GM12872 (cell line): ENCODE data around the gene ARHGAP10.

Experiments
- TF ChIP-seq, protein P1 (sequence below): IDR thresholded peaks from 3 replicates; pipeline ENCODE4 v1.5.1; 2011; ENCODE audit warnings: low read depth, mild to moderate bottlenecking, low read length, moderate library complexity; ENCODE audit not compliant: insufficient read depth

The ARHGAP10 gene

DNA sequence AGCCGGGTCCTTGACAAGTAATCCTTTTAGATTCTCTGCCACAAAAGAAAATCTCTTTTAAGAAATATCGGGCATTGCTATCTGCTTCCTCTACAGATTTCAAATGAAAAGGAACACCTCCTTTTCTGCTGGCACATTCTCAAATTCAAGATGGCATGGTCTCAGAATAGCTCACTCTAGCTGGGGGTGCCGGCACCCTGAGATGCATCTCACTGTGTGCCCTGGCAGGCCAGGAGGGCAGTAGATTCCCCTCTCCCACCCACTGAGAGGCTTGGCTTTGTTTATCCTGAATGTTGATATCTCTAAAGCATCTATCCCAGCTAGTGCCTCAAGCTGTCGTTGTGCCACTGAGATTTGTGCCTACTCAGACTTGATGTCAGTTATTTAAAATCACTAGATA lies 319.5 kb downstream of the ARHGAP10 start:
- TF ChIP-seq, protein P1, sequence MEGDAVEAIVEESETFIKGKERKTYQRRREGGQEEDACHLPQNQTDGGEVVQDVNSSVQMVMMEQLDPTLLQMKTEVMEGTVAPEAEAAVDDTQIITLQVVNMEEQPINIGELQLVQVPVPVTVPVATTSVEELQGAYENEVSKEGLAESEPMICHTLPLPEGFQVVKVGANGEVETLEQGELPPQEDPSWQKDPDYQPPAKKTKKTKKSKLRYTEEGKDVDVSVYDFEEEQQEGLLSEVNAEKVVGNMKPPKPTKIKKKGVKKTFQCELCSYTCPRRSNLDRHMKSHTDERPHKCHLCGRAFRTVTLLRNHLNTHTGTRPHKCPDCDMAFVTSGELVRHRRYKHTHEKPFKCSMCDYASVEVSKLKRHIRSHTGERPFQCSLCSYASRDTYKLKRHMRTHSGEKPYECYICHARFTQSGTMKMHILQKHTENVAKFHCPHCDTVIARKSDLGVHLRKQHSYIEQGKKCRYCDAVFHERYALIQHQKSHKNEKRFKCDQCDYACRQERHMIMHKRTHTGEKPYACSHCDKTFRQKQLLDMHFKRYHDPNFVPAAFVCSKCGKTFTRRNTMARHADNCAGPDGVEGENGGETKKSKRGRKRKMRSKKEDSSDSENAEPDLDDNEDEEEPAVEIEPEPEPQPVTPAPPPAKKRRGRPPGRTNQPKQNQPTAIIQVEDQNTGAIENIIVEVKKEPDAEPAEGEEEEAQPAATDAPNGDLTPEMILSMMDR, result no peak

GRCh38 chr4:148052448-148052847 lies 320.6 kb downstream of the ARHGAP10 start:
- TF ChIP-seq, protein P1, result no peak

GRCh38 chr4:148053298-148054003 lies 321.6 kb downstream of the ARHGAP10 start:
- TF ChIP-seq, protein P1, result no peak

DNA sequence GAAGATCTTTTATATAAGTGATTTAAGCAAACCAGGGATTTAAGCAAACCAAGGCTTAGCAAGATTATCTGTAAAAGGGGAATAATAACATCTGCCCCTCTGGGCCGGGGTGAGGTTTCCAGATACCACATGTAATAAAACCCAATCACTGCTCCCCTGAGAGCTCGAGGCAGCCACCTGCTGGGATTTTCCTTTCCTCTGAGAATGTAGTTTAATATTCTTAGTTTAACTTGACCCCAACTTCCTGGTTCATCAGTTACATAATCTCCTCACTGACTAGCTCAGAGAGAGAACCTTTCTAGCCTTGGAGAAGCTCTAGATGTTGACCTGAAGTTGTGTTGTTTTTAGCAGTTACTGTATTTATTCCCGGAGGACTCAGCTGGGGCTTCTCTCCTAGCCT lies 322.4 kb downstream of the ARHGAP10 start:
- TF ChIP-seq, protein P1, result no peak

GRCh38 chr4:148055844-148056243 lies 324.0 kb downstream of the ARHGAP10 start:
- TF ChIP-seq, protein P1, result no peak

DNA sequence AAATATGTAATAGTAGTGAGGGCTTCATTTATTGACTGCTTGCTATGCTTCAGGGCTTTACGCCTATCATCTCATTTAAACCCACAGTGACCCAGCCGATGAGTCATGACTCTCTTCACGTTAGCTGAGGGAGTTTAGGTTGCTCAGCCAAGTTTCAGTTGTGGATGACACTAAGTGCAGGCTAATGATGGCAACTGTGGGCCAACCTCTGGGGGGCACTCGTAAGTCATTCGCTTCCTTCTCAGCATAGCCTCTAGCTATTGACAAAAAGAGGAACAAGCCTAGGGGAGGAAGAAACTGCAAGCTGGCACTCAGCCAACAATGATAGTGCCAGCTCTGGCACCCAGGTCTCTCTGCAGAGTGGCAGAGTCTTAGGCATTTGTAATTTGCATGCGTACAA lies 325.0 kb downstream of the ARHGAP10 start:
- TF ChIP-seq, protein P1, result peak; percentile 83

GRCh38 chr4:148057516-148057915 lies 325.6 kb downstream of the ARHGAP10 start:
- TF ChIP-seq, protein P1, result no peak
